Prostate gland (tissue), 2 donors: Measurements from ENCODE around the gene UPP1.

Experiments
- POLR2A ChIP-seq: fragments of 450-650 bp; IDR thresholded peaks from one replicate; pipeline ENCODE4 v1.6.1; 2016; ENCODE audit warnings: antibody characterized with exemption, mild to moderate bottlenecking
- TF ChIP-seq, protein P1 (sequence below), 4 experiments: fragments of 200-600 bp in 2 of 4; fragments of 450-650 bp in 2 of 4; sonication (generic) in 2 of 4; IDR thresholded peaks; 1 replicate in 3 of 4; 2 replicates in 1 of 4; pipeline ENCODE4 v1.5.1; 2016 to 2019; ENCODE audit warnings: antibody characterized with exemption in 4 of 4, mild to moderate bottlenecking in 2 of 4, moderate library complexity in 2 of 4

DNA sequence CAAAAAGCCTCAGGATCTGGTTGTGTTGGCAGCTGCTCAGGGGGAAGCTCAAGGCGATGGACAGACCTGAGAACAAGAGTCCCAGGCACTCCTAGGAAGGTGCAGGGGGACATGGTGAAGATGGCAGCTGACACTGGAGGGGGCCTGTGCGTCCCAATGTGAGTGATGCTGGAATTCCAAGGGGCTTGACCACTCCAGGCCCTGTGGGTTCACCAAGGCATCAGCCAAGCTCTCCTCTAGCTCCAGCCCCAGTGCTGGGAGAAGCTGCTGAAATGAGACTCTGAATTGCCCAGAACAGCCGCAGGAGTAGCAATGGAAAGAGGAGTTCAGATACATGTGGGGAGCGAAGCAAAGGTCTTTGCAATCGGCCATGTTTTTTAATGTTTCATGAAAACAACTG, 16.0 kb downstream of the UPP1 start:
- TF ChIP-seq, protein P1, sequence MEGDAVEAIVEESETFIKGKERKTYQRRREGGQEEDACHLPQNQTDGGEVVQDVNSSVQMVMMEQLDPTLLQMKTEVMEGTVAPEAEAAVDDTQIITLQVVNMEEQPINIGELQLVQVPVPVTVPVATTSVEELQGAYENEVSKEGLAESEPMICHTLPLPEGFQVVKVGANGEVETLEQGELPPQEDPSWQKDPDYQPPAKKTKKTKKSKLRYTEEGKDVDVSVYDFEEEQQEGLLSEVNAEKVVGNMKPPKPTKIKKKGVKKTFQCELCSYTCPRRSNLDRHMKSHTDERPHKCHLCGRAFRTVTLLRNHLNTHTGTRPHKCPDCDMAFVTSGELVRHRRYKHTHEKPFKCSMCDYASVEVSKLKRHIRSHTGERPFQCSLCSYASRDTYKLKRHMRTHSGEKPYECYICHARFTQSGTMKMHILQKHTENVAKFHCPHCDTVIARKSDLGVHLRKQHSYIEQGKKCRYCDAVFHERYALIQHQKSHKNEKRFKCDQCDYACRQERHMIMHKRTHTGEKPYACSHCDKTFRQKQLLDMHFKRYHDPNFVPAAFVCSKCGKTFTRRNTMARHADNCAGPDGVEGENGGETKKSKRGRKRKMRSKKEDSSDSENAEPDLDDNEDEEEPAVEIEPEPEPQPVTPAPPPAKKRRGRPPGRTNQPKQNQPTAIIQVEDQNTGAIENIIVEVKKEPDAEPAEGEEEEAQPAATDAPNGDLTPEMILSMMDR (IDR thresholded peaks at IDR 0.05), result no peak
- no peak for TF ChIP-seq POLR2A
